HCT116 (cell line): ENCODE data around the gene PIGH. TPM values are rescaled to one million over a fixed set of nuclear protein-coding genes. Genes with fewer than 3 reads are reported as not detected.

Experiments used
- ATAC-seq: fragments of 200-7000 bp; cut with Tn5 transposase; 2 replicates; pipeline ENCODE4 v1.9.1; 2020; ENCODE audit warnings: mild to moderate bottlenecking, moderate library complexity
- BruUV-seq: library from RNA; stranded (reverse); fragments of 400-500 nt; replicated peaks from 2 replicates; lab custom pipeline; 2021; lab: Mats Ljungman, UMichigan
- CTCF ChIA-PET: fragments of 300-600 bp; sonication (Branson Sonifier 250); formaldehyde crosslinking; loops from one replicate; lab custom pipeline; 2021; ENCODE audit warnings: antibody characterized with exemption; lab: Charles Lee
- POLR2A ChIA-PET: fragments of 300-600, 350-600 bp; sonication (Branson Sonifier 250); formaldehyde crosslinking; loops from one replicate; lab custom pipeline; 2021; ENCODE audit warnings: antibody characterized with exemption; lab: Charles Lee
- RAD21 ChIA-PET, 2 experiments: fragments of 300-600 bp; sonication (Branson Sonifier 250); formaldehyde crosslinking; loops; one replicate each; lab custom pipeline; 2023; ENCODE audit warnings: low total read pairs in 2 of 2; ENCODE audit not compliant: uncharacterized antibody in 2 of 2, unreplicated experiment in 2 of 2, low non-redundant PET in 1 of 2; lab: Charles Lee
- DNase-seq: peaks from one replicate; pipeline ENCODE4 v3.0.0-alpha.2; 2010; ENCODE audit warnings: low read depth, low spot score
- H2AFZ ChIP-seq: fragments of 200-600 bp; shearing (Covaris generic), sonication (generic); 2 replicates; pipeline ENCODE4 v1.6.1; 2017; ENCODE audit warnings: low read depth, mixed run types, mixed read lengths, antibody characterized with exemption, low read length; ENCODE audit not compliant: poor library complexity, severe bottlenecking
- H3K27ac ChIP-seq: 2 replicates; pipeline ENCODE4 v1.5.1; 2012; ENCODE audit warnings: low read depth, low read length
- H3K27me3 ChIP-seq: fragments of 200-600 bp; sonication (generic); 2 replicates; pipeline ENCODE4 v1.6.1; 2016; ENCODE audit warnings: mixed run types, low read length, mixed read lengths; ENCODE audit not compliant: insufficient read depth
- H3K36me3 ChIP-seq, 2 experiments: fragments of 200-500 bp in 1 of 2; fragments of 200-600 bp in 1 of 2; sonication (Bioruptor generic) in 1 of 2; sonication (generic) in 1 of 2; 2 replicates each; pipeline versions ENCODE4 v1.5.1 to v1.6.1; 2014 to 2016; ENCODE audit warnings: low read length in 2 of 2, inconsistent platforms in 1 of 2, mixed read lengths in 1 of 2, mixed run types in 1 of 2; ENCODE audit not compliant: insufficient read depth in 2 of 2, control insufficient read depth in 1 of 2
- H3K4me1 ChIP-seq, 2 experiments: fragments of 200-600 bp in 1 of 2; sonication (generic) in 1 of 2; 2 replicates each; pipeline versions ENCODE4 v1.5.1 to v1.6.1; 2012 to 2017; ENCODE audit warnings: low read length in 2 of 2, inconsistent platforms in 1 of 2, mild to moderate bottlenecking in 1 of 2, mixed read lengths in 1 of 2, mixed run types in 1 of 2, moderate library complexity in 1 of 2; ENCODE audit not compliant: insufficient read depth in 2 of 2, control insufficient read depth in 1 of 2
- H3K4me2 ChIP-seq: fragments of 200-600 bp; sonication (generic); 2 replicates; pipeline ENCODE4 v1.6.1; 2017; ENCODE audit warnings: mixed run types, low read length, mixed read lengths
- H3K4me3 ChIP-seq, 2 experiments: fragments of 200-600 bp in 1 of 2; sonication (generic) in 1 of 2; replicated peaks in 1 of 2; 2 replicates each; pipeline ENCODE4 v1.5.1; 2011 to 2016; ENCODE audit warnings: low read length in 2 of 2, control low read depth in 1 of 2, low read depth in 1 of 2, mild to moderate bottlenecking in 1 of 2, mixed read lengths in 1 of 2, mixed run types in 1 of 2
- H3K79me2 ChIP-seq: fragments of 200-600 bp; sonication (generic); 2 replicates; pipeline ENCODE4 v1.6.1; 2017; ENCODE audit warnings: mild to moderate bottlenecking, mixed run types, low read length, moderate library complexity, mixed read lengths; ENCODE audit not compliant: insufficient read depth
- H3K9ac ChIP-seq: fragments of 200-600 bp; sonication (generic); 2 replicates; pipeline ENCODE4 v1.6.1; 2016; ENCODE audit warnings: low read length, mixed read lengths
- H3K9me2 ChIP-seq: fragments of 200-600 bp; sonication (generic), shearing (Covaris generic); 2 replicates; pipeline ENCODE4 v1.6.1; 2017; ENCODE audit warnings: mixed run types, mild to moderate bottlenecking, moderate library complexity; ENCODE audit not compliant: insufficient read depth
- H3K9me3 ChIP-seq, 2 experiments: fragments of 200-500 bp in 1 of 2; fragments of 200-600 bp in 1 of 2; sonication (Bioruptor generic) in 1 of 2; sonication (generic) in 1 of 2; 2 replicates each; pipeline ENCODE4 v1.6.1; 2014 to 2017; ENCODE audit warnings: low read length in 2 of 2, mixed read lengths in 2 of 2, inconsistent platforms in 1 of 2, low read depth in 1 of 2, mild to moderate bottlenecking in 1 of 2, mixed run types in 1 of 2, moderate library complexity in 1 of 2; ENCODE audit not compliant: control insufficient read depth in 1 of 2, insufficient read depth in 1 of 2
- H4K20me1 ChIP-seq: fragments of 200-600 bp; sonication (generic), shearing (Covaris generic); 2 replicates; pipeline ENCODE4 v1.6.1; 2017; ENCODE audit warnings: mixed run types, mild to moderate bottlenecking, moderate library complexity; ENCODE audit not compliant: insufficient read depth
- CEBPB ChIP-seq: IDR thresholded peaks from 2 replicates; pipeline ENCODE4 v1.6.1; 2012; ENCODE audit warnings: low read depth
- ELF1 ChIP-seq: IDR thresholded peaks from 2 replicates; pipeline ENCODE4 v1.6.1; 2012; ENCODE audit warnings: low read depth, borderline replicate concordance
- EZH2phosphoT487 ChIP-seq: fragments of 200-600 bp; IDR thresholded peaks from 2 replicates; pipeline ENCODE4 v1.6.1; 2018; ENCODE audit warnings: antibody characterized with exemption, borderline replicate concordance
- JUND ChIP-seq: IDR thresholded peaks from 2 replicates; pipeline ENCODE4 v1.6.1; 2012
- POLR2A ChIP-seq: IDR thresholded peaks from 2 replicates; pipeline ENCODE4 v1.7.0; 2011; ENCODE audit warnings: borderline replicate concordance; ENCODE audit not compliant: insufficient read depth, insufficient read length; ENCODE audit errors: extremely low read depth
- POLR2AphosphoS5 ChIP-seq: IDR thresholded peaks from 2 replicates; pipeline ENCODE4 v1.6.1; 2011; ENCODE audit warnings: mild to moderate bottlenecking, low read depth, low read length, moderate library complexity
- RAD21 ChIP-seq: IDR thresholded peaks from 2 replicates; pipeline ENCODE4 v1.6.1; 2012; ENCODE audit warnings: low read depth, mild to moderate bottlenecking
- SRF ChIP-seq: IDR thresholded peaks from 2 replicates; pipeline ENCODE4 v1.6.1; 2012; ENCODE audit warnings: low read depth
- TCF7L2 ChIP-seq: IDR thresholded peaks from 2 replicates; pipeline ENCODE4 v1.7.0; 2011; ENCODE audit warnings: borderline replicate concordance, inconsistent platforms; ENCODE audit not compliant: insufficient read depth, insufficient read length; ENCODE audit errors: extremely low read depth
- ZBTB33 ChIP-seq: IDR thresholded peaks from 2 replicates; pipeline ENCODE4 v1.6.1; 2011; ENCODE audit warnings: mild to moderate bottlenecking, low read length, moderate library complexity; ENCODE audit not compliant: insufficient replicate concordance; ENCODE audit errors: extremely low read depth
- intact Hi-C: fragments of 100-400 bp; cut with micrococcal nuclease; formaldehyde crosslinking; loops from 2 replicates; pipeline ENCODE4 v1.10.0; 2022
- total RNA-seq: library from RNA; stranded (reverse); gene quantifications from one replicate; pipeline ENCODE4 v1.2.1, GENCODE V29; 2021; ENCODE audit not compliant: unreplicated experiment
- TF ChIP-seq, protein P1 (sequence below), 3 experiments: fragments of 200-600 bp in 1 of 3; sonication (generic) in 1 of 3; IDR thresholded peaks in 2 of 3; conservative IDR thresholded peaks in 1 of 3; 2 replicates each; pipeline ENCODE4 v1.5.1; 2012 to 2017; ENCODE audit warnings: low read depth in 2 of 3, low read length in 2 of 3, antibody characterized with exemption in 1 of 3, borderline replicate concordance in 1 of 3, control low read depth in 1 of 3, mild to moderate bottlenecking in 1 of 3, mixed read lengths in 1 of 3, mixed run types in 1 of 3, moderate library complexity in 1 of 3; ENCODE audit not compliant: insufficient read depth in 1 of 3
- TF ChIP-seq, protein P2 (sequence below): IDR thresholded peaks from 2 replicates; pipeline ENCODE4 v1.6.1; 2012; ENCODE audit warnings: low read depth

PIGH gene
- total RNA-seq, 1 experiment from 2014 or later, result 20.9 TPM

DNA sequence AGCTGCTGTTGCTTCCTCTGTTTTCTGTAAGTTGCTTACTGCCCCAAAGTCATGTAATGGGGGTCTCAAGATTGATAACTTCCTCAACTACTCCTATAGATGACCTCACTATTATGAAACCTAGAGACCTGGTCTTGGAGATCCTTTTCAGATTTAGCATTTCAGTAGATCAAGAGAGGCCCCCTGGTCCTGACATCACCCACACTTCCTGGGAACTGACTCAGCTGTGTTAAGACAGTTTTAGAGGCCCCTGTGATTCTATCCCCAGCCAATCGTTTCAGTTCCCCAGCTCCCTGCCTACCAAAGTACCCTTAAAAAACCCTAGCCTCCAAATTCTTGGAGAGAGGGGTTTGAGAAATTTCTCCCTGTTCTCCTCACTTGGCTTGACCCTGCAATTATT is 10.4 kb upstream of the PIGH start:
- intact Hi-C loops, result no loop called here
- no peaks in the 10 kb centered on the region for H3K9me3 ChIP-seq
- DNase-seq (no peak), ATAC-seq (no peak)
- H3K4me2 ChIP-seq, result no peak overlapping the region
- H2AFZ ChIP-seq, result no peak overlapping the region
- H3K36me3 ChIP-seq, result no peaks in the 10 kb centered on the region
- ChIA-PET RAD21 (no interaction called here), POLR2A (no interaction called here), CTCF (interaction anchor here (1.2 kb wide), 1 partner anchor 56 kb away, joined by 3 read pairs; no protein-coding TSS in a partner anchor)
- BruUV-seq, result no TSS peak
- peaks cover 13% of the 10 kb centered on the region; the same call in 1 of the 2 replicates for H3K27me3 ChIP-seq
- H3K79me2 ChIP-seq, result no peaks in the 10 kb centered on the region
- no peaks in the 10 kb centered on the region for H4K20me1 ChIP-seq
- no peak overlapping the region for H3K27ac ChIP-seq
- no peaks in the 10 kb centered on the region for H3K4me1 ChIP-seq
- TF ChIP-seq, protein P1, sequence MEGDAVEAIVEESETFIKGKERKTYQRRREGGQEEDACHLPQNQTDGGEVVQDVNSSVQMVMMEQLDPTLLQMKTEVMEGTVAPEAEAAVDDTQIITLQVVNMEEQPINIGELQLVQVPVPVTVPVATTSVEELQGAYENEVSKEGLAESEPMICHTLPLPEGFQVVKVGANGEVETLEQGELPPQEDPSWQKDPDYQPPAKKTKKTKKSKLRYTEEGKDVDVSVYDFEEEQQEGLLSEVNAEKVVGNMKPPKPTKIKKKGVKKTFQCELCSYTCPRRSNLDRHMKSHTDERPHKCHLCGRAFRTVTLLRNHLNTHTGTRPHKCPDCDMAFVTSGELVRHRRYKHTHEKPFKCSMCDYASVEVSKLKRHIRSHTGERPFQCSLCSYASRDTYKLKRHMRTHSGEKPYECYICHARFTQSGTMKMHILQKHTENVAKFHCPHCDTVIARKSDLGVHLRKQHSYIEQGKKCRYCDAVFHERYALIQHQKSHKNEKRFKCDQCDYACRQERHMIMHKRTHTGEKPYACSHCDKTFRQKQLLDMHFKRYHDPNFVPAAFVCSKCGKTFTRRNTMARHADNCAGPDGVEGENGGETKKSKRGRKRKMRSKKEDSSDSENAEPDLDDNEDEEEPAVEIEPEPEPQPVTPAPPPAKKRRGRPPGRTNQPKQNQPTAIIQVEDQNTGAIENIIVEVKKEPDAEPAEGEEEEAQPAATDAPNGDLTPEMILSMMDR (IDR thresholded peaks at IDR 0.05 in 2 of 3, conservative IDR thresholded peaks at IDR 0.05 in 1 of 3; ENCODE audit: borderline replicate concordance in 1 of 3, insufficient read depth in 1 of 3, low read depth in 2 of 3, low read length in 2 of 3), result no peak
- TF ChIP-seq, protein P2, sequence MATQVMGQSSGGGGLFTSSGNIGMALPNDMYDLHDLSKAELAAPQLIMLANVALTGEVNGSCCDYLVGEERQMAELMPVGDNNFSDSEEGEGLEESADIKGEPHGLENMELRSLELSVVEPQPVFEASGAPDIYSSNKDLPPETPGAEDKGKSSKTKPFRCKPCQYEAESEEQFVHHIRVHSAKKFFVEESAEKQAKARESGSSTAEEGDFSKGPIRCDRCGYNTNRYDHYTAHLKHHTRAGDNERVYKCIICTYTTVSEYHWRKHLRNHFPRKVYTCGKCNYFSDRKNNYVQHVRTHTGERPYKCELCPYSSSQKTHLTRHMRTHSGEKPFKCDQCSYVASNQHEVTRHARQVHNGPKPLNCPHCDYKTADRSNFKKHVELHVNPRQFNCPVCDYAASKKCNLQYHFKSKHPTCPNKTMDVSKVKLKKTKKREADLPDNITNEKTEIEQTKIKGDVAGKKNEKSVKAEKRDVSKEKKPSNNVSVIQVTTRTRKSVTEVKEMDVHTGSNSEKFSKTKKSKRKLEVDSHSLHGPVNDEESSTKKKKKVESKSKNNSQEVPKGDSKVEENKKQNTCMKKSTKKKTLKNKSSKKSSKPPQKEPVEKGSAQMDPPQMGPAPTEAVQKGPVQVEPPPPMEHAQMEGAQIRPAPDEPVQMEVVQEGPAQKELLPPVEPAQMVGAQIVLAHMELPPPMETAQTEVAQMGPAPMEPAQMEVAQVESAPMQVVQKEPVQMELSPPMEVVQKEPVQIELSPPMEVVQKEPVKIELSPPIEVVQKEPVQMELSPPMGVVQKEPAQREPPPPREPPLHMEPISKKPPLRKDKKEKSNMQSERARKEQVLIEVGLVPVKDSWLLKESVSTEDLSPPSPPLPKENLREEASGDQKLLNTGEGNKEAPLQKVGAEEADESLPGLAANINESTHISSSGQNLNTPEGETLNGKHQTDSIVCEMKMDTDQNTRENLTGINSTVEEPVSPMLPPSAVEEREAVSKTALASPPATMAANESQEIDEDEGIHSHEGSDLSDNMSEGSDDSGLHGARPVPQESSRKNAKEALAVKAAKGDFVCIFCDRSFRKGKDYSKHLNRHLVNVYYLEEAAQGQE, result no peak
- no peak for TF ChIP-seq POLR2A
- no peak for TF ChIP-seq POLR2AphosphoS5
- TF ChIP-seq TCF7L2, result no peak
- no peak for TF ChIP-seq RAD21
- TF ChIP-seq SRF, result no peak
- no peak for TF ChIP-seq ZBTB33
- TF ChIP-seq JUND, result no peak
- TF ChIP-seq CEBPB, result no peak
- no peak for TF ChIP-seq EZH2phosphoT487
- no peak for TF ChIP-seq ELF1
- TF ChIP-seq, all 23 proteins: peak for 0
- Histone ChIP-seq H3K4me3 (no peak overlapping the region), H3K9ac (no peak overlapping the region), H3K9me2 (no peaks in the 10 kb centered on the region)
